ENCODE results near the gene ANKRD28.

- TF ChIP-seq POLR2AphosphoS5 (IDR thresholded peaks at IDR 0.05; ENCODE audit: borderline replicate concordance, low read depth, low read length), result no peak
- TF ChIP-seq EZH2 (IDR thresholded peaks at IDR 0.05), result no peak
- TF ChIP-seq FOXP2 (optimal IDR thresholded peaks at IDR 0.05; ENCODE audit: control extremely low read depth, extremely low read length, insufficient read depth), result no peak
These were observed 107.0 kb downstream of the ANKRD28 start for GRCh38 chr3:15690748-15691147.

Measured in SK-N-MC (cell line).